Lower leg skin (tissue), 3 donors: ENCODE data around the gene MAP3K15.

Source experiments
- CTCF ChIP-seq, 3 donors: fragments of 450-650 bp; IDR thresholded peaks; one replicate each; pipeline ENCODE4 v1.5.1; 2016; ENCODE audit warnings: antibody characterized with exemption in 3 of 3, mild to moderate bottlenecking in 3 of 3, moderate library complexity in 2 of 3
- POLR2A ChIP-seq, 2 donors: fragments of 450-650 bp; IDR thresholded peaks; one replicate each; pipeline ENCODE4 v1.6.1; 2016 to 2017; ENCODE audit warnings: antibody characterized with exemption in 2 of 2, mild to moderate bottlenecking in 1 of 2, moderate library complexity in 1 of 2

- TF ChIP-seq CTCF (IDR thresholded peaks at IDR 0.05) (no peak), POLR2A (IDR thresholded peaks at IDR 0.05) (no peak)
Observed at GRCh38 chrX:19543951-19544381, 28.7 kb upstream of the MAP3K15 start.
